ENCODE data around the gene RNASEH1.

DNA sequence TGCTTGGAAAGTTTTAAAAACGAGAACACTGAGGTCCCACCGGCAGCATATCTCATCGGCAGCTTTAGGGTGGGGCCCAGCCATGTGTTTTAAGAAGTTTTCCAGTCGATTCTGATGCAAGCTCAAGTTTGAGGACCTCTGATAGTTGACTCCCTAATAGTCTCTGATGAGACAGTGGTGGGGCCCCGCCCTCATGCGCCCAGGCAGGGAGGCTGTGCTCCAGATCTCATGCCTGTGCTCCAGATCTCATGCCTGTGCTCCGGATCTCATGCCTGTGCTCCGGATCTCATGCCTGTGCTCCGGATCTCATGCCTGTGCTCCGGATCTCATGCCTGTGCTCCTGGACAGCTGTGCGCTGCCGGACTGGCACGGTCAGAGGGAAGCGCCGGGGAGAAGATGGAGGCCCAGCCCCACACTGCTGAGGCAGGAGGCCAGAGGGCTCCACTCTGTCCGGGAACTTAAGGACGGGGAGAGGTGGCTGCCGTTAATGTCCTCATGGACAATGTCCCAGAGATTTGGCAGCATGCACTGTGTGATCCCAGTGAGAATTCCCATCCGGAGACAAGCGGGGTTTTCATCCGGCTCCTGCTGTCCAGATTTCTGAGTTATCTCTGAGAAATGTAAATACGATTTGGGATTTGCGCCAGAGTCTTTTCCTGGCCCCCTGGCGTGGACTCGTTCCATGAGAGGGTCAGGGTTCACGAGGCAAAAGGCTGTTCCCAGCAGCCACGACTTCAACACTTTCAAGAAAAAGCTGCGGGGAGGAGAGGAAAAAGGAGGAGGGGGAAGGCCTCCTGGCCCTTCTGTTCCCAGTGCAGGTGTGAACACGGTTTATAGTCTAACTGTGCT lies 27.4 kb upstream of the RNASEH1 start:
- TF ChIP-seq, protein P1, sequence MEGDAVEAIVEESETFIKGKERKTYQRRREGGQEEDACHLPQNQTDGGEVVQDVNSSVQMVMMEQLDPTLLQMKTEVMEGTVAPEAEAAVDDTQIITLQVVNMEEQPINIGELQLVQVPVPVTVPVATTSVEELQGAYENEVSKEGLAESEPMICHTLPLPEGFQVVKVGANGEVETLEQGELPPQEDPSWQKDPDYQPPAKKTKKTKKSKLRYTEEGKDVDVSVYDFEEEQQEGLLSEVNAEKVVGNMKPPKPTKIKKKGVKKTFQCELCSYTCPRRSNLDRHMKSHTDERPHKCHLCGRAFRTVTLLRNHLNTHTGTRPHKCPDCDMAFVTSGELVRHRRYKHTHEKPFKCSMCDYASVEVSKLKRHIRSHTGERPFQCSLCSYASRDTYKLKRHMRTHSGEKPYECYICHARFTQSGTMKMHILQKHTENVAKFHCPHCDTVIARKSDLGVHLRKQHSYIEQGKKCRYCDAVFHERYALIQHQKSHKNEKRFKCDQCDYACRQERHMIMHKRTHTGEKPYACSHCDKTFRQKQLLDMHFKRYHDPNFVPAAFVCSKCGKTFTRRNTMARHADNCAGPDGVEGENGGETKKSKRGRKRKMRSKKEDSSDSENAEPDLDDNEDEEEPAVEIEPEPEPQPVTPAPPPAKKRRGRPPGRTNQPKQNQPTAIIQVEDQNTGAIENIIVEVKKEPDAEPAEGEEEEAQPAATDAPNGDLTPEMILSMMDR (IDR thresholded peaks at IDR 0.05), result no peak
- peak; percentile 41 to 43 for TF ChIP-seq POLR2AphosphoS5 (IDR thresholded peaks at IDR 0.05)
